GM18508 (cell line): ENCODE results near the gene SYNPO2.

Experiments
- ATAC-seq: cut with Tn5 transposase; IDR thresholded peaks from one replicate; pipeline ENCODE4 v1.9.1; 2021; ENCODE audit warnings: moderate number of reproducible peaks; ENCODE audit not compliant: insufficient read depth, unreplicated experiment

The SYNPO2 gene

DNA sequence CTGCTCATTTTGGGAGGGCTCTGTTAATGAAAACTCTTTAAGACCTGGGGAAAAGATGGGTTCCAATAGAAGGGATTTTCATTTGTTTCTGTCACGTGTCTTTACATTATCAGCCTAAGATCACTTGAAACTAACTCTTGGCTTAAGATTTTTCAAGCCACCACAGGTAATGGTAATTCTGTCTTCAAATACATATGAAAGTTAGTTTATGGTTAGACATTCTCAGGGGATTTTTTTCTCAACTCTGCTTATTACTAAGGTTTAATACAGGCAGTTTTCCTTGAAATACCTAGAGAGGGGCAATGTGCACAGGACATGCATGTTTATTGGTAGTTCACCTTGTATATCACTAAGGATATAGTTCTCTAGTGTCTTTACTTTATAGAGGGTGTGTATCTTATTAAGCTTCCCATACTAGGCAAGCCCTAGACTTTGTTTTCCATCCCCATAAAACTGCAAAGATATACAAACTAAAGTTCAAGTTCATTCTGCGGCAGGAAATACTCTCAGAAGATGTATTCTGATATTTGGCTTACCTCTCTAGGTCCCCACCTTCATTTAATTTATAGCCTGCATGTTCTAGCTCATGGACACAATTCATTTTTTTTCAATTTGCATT, 208.7 kb downstream of the SYNPO2 start:
- ATAC-seq = no peak

DNA sequence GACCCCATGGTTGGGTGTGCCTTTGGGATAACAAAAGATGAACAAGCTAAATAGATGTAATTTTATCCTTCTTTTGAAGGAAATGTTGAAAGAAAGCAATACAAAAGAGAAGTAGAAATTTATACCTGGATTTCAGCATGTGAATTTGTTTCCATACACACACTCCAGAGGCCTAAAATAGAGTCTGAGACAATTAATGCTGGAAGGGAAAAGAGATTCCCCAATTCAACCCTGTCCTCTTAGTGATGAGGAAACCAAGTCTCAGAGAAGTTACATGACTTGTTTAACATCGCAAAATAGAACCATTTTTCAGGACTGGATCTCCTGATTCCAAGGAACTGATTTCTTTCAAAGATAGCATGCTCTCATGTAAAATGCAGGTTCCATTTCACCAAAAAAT, 209.7 kb downstream of the SYNPO2 start:
- ATAC-seq = no peak

GRCh38 chr4:119099227-119099810, 210.7 kb downstream of the SYNPO2 start:
- ATAC-seq = no peak

- ATAC-seq = no peak
Observed at GRCh38 chr4:119100655-119101054, 212.0 kb downstream of the SYNPO2 start.

DNA sequence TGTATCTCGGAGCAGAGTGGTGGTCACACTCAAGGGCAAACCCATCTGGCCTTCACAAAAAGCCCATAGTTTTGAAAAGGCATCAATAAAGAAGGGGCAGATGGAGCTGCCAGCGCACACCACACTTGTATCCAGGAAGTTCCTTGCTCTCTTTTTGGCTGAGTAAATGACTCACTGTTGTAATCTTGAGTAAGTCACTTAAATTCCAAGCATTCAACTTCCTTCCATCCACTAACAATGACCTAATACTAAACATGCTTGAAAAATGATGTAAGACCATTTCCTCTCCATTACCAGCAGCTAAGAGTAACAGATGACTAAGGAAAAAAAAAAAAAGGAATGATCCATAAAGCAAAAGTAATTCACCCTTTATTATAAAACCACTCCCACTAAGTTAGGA, 214.6 kb downstream of the SYNPO2 start:
- no peak for ATAC-seq

- ATAC-seq = no peak
Observed at GRCh38 chr4:119104644-119105273, 216.1 kb downstream of the SYNPO2 start.

DNA sequence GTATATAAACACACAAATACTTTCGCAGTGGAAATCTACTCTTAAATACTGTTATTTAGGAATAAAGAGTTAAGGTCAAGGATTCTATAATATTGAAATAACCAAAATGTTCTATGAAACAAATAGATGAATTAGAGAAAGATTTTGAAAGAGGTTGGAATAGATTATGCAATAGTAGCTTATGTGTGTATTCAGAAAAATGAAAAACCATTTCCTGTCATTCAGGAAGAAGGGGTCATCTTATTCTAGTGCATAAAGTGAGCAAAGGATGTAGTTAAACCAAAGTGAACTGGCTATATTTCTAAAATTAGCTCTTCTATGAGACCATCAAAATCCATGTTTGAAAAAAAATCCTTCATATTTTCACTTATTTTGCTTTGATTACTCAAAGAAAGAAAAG, 217.0 kb downstream of the SYNPO2 start:
- no peak for ATAC-seq

DNA sequence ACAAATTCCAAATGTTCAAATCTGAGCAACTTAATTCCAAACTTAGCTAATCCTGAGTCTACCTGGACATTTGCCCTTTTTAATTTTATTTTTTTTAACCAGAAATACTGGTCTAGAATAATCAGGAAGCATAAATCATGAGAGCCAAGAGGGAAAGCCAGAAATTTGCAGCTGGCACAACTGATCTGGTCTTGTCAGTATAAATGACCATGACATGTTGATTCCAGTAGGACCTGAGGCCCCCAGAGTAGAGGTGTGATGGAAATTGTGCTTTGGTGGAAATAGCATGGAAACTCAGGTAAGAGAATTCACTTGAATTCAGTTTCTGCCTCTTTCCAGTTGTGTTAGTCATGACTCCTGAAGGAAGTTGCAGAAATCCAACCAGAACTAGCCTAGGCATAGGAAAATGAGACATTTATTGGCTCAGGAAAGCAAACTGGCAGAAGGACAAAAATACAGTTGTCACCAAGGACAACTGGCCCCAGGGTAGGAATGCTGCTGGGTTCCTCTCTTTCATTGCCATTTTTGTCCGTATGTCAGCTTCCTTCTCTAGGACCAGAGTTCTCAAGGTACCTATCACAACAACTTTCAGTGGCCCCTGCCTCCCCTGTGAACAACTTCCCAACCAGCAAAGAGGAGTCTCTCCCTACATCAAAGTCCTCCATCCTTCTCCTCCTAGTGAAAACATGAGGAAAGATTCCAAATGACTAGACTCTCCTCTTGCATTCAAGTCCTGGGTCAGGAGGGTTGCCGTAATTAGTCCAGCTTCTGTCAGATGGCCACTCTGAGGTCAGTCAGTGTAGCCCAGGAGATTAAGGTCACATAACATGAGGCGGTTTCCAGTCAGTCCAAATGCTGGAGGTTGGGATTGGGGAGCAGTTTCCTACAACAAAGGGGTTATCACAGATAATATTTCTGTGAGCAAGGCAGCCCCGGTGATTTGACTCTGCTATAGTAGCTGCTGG, 217.7 kb downstream of the SYNPO2 start:
- ATAC-seq = no peak

DNA sequence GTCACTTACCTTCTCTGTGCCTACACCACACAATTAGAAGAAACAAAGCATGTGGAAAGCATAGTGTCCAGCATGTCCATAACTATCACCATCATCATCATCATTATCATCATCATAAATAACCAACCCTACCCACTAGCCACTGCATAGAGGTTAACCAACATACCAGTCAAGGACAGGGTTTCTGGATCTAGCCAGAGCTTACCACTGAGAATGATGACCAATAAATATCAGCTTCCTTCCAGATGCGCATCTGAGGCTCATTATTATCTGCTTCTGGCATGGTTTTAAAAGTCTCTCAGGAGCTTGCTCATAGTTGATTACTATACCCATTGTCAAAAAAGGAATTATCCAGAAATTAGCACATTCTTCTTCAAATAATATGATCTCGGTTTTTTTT, 221.5 kb downstream of the SYNPO2 start:
- ATAC-seq = no peak
